Panc1 (cell line): Measurements from ENCODE around the gene KRTAP4-4. TPM values are rescaled to one million over a fixed set of nuclear protein-coding genes. Genes with fewer than 3 reads are reported as not detected.

Experiments used
- ATAC-seq: fragments of 200-7000 bp; cut with Tn5 transposase; 2 replicates; pipeline ENCODE4 v1.9.1; 2020; ENCODE audit warnings: mild to moderate bottlenecking, moderate library complexity
- BruUV-seq: library from RNA; stranded (reverse); fragments of 400-500 nt; replicated peaks from 2 replicates; lab custom pipeline; 2021; lab: Mats Ljungman, UMichigan
- CTCF ChIA-PET: fragments of 300-600 bp; sonication (Branson Sonifier 250); formaldehyde crosslinking; loops from one replicate; lab custom pipeline; 2022; ENCODE audit warnings: antibody characterized with exemption; lab: Charles Lee
- POLR2A ChIA-PET: fragments of 300-600 bp; sonication (Branson Sonifier 250); formaldehyde crosslinking; loops from one replicate; lab custom pipeline; 2022; ENCODE audit warnings: antibody characterized with exemption; lab: Charles Lee
- DNase-seq: peaks from one replicate; pipeline ENCODE4 v3.0.0-alpha.2; 2010; ENCODE audit warnings: low read depth, low spot score
- H3K27ac ChIP-seq: 2 replicates; pipeline ENCODE4 v1.5.1; 2011; ENCODE audit warnings: mild to moderate bottlenecking, low read length, inconsistent platforms
- H3K27me3 ChIP-seq: fragments of 200-500 bp; sonication (Bioruptor generic); 2 replicates; pipeline ENCODE4 v1.6.0; 2014; ENCODE audit warnings: low read length, inconsistent platforms; ENCODE audit not compliant: control insufficient read depth, insufficient read depth
- H3K36me3 ChIP-seq: fragments of 200-500 bp; sonication (Bioruptor generic); 2 replicates; pipeline ENCODE4 v1.5.1; 2014; ENCODE audit warnings: inconsistent platforms, mild to moderate bottlenecking, low read length, moderate library complexity; ENCODE audit not compliant: control insufficient read depth, insufficient read depth
- H3K4me1 ChIP-seq: 2 replicates; pipeline ENCODE4 v1.5.1; 2011; ENCODE audit warnings: inconsistent platforms, mild to moderate bottlenecking, low read length, moderate library complexity; ENCODE audit not compliant: control insufficient read depth, insufficient read depth
- H3K4me3 ChIP-seq, 2 experiments: 2 replicates each; pipeline ENCODE4 v1.5.1; 2011 to 2012; ENCODE audit warnings: low read depth in 2 of 2, low read length in 2 of 2, mild to moderate bottlenecking in 2 of 2, inconsistent platforms in 1 of 2, moderate library complexity in 1 of 2
- H3K9me3 ChIP-seq: fragments of 200-500 bp; sonication (Bioruptor generic); 2 replicates; pipeline ENCODE4 v1.5.1; 2014; ENCODE audit warnings: low read depth, mild to moderate bottlenecking, inconsistent platforms, low read length, moderate library complexity; ENCODE audit not compliant: control insufficient read depth, insufficient read depth
- CTCF ChIP-seq: fragments of 450-650 bp; IDR thresholded peaks from 2 replicates; pipeline ENCODE4 v1.5.1; 2017; ENCODE audit warnings: mild to moderate bottlenecking
- POLR2AphosphoS5 ChIP-seq: IDR thresholded peaks from 2 replicates; pipeline ENCODE4 v1.6.1; 2012; ENCODE audit warnings: mild to moderate bottlenecking, low read depth, low read length, moderate library complexity
- REST ChIP-seq, 2 experiments: IDR thresholded peaks; 2 replicates each; pipeline ENCODE4 v1.6.1; 2011 to 2012; ENCODE audit warnings: low read depth in 2 of 2, control low read depth in 1 of 2, low read length in 1 of 2, mild to moderate bottlenecking in 1 of 2, moderate library complexity in 1 of 2; ENCODE audit not compliant: insufficient read depth in 1 of 2
- SIN3A ChIP-seq: IDR thresholded peaks from 2 replicates; pipeline ENCODE4 v1.6.1; 2012; ENCODE audit warnings: low read depth, mild to moderate bottlenecking, low read length, moderate library complexity, borderline replicate concordance; ENCODE audit not compliant: insufficient read depth
- TCF7L2 ChIP-seq: IDR thresholded peaks from 2 replicates; pipeline ENCODE4 v1.6.1; 2011; ENCODE audit warnings: mild to moderate bottlenecking, low read depth, low read length, inconsistent platforms
- in situ Hi-C: cut with HindIII; loops from 2 replicates; pipeline ENCODE4 v1.10.0; 2016; ENCODE audit warnings: low sequenced_read_pairs, low pct_unique_long_range_greater_than_20kb
- intact Hi-C: fragments of 100-400 bp; cut with micrococcal nuclease; formaldehyde crosslinking; loops from one replicate; pipeline ENCODE4 v1.10.0; 2022; ENCODE audit not compliant: unreplicated experiment
- total RNA-seq: library from RNA; stranded (reverse); gene quantifications from one replicate; pipeline ENCODE4 v1.2.1, GENCODE V29; 2021; ENCODE audit not compliant: unreplicated experiment

KRTAP4-4 gene
- total RNA-seq, 1 experiment from 2014 or later: not detected

- POLR2A ChIA-PET: no interaction called here
- intact Hi-C loops: no loop called here
- CTCF ChIA-PET: no interaction called here
Measured at GRCh38 chr17:41133880-41134735, 26.4 kb downstream of the KRTAP4-4 start.

GRCh38 chr17:41131979-41132378 lies 28.6 kb downstream of the KRTAP4-4 start:
- in situ Hi-C loops: no loop called here
- intact Hi-C loops: no loop called here
- DNase-seq (no peak), ATAC-seq (no peak)
- no TSS peak for BruUV-seq
- no peak for TF ChIP-seq TCF7L2
- no peak for TF ChIP-seq CTCF
- no peak for TF ChIP-seq POLR2AphosphoS5
- TF ChIP-seq SIN3A: no peak
- TF ChIP-seq REST (IDR thresholded peaks at IDR 0.05; ENCODE audit: insufficient read depth in 1 of 2, low read depth in 2 of 2, low read length in 1 of 2): no peak
- Histone ChIP-seq H3K27ac (no peak overlapping the region), H3K4me3 (no peak overlapping the region), H3K4me1 (no peaks in the 10 kb centered on the region), H3K9me3 (no peaks in the 10 kb centered on the region), H3K36me3 (no peaks in the 10 kb centered on the region), H3K27me3 (peaks cover 3% of the 10 kb centered on the region; the same call in 1 of the 2 replicates)
- POLR2A ChIA-PET: no interaction called here
- CTCF ChIA-PET: no interaction called here

More at GRCh38 chr17:41133880-41134735, 26.4 kb downstream of the KRTAP4-4 start:
- ATAC-seq: no peak
- Histone ChIP-seq H3K27ac (no peak overlapping the region), H3K27me3 (peaks cover 3% of the 10 kb centered on the region; the same call in 1 of the 2 replicates), H3K4me3 (no peak overlapping the region), H3K36me3 (no peaks in the 10 kb centered on the region), H3K9me3 (no peaks in the 10 kb centered on the region), H3K4me1 (no peaks in the 10 kb centered on the region)
- TF ChIP-seq SIN3A: no peak
- no peak for TF ChIP-seq CTCF
- TF ChIP-seq TCF7L2: no peak
- TF ChIP-seq REST (IDR thresholded peaks at IDR 0.05; ENCODE audit: insufficient read depth in 1 of 2, low read depth in 2 of 2, low read length in 1 of 2): no peak
- TF ChIP-seq POLR2AphosphoS5: no peak
- BruUV-seq: no TSS peak
- in situ Hi-C loops: no loop called here
- no peak for DNase-seq
